ENCODE measurements around the gene SLC25A4.

The SLC25A4 gene

GRCh38 chr4:185145572-185145971 lies 2.5 kb downstream of the SLC25A4 start (continued):
- TF ChIP-seq PRDM2 (tag by site-specific recombination; IDR thresholded peaks at IDR 0.05; ENCODE audit: borderline replicate concordance) (no peak), ZFP69B (tag by site-specific recombination; IDR thresholded peaks at IDR 0.05) (no peak), ZNF76 (tag by site-specific recombination; IDR thresholded peaks at IDR 0.05; ENCODE audit: borderline replicate concordance, low read depth) (no peak), ZNF837 (tag by site-specific recombination; IDR thresholded peaks at IDR 0.05) (no peak), ZEB2 (tag by site-specific recombination; IDR thresholded peaks at IDR 0.05) (no peak), KLF17 (tag by site-specific recombination; IDR thresholded peaks at IDR 0.05) (no peak), ZNF416 (tag by site-specific recombination; IDR thresholded peaks at IDR 0.05) (no peak), ZNF266 (tag by site-specific recombination; IDR thresholded peaks at IDR 0.05; ENCODE audit: low read depth) (no peak)

- TF ChIP-seq ELK4 (IDR thresholded peaks at IDR 0.05; ENCODE audit: borderline replicate concordance, low read depth, low read length) (no peak), ZNF202 (tag by site-specific recombination; IDR thresholded peaks at IDR 0.05; ENCODE audit: borderline replicate concordance) (no peak), FEZF1 (tag by site-specific recombination; IDR thresholded peaks at IDR 0.05) (no peak), SCRT2 (tag by site-specific recombination; IDR thresholded peaks at IDR 0.05) (no peak), SP7 (tag by site-specific recombination; IDR thresholded peaks at IDR 0.05) (no peak), KLF17 (tag by site-specific recombination; IDR thresholded peaks at IDR 0.05) (no peak), ZNF449 (tag by site-specific recombination; IDR thresholded peaks at IDR 0.05) (no peak), ZNF423 (tag by site-specific recombination; IDR thresholded peaks at IDR 0.05) (no peak), ZBTB10 (tag by site-specific recombination; IDR thresholded peaks at IDR 0.05) (no peak), ZNF133 (tag by site-specific recombination; IDR thresholded peaks at IDR 0.05) (no peak), HOXA7 (CRISPR knock-in tag; IDR thresholded peaks at IDR 0.05; ENCODE audit: borderline replicate concordance) (no peak), ZFP37 (tag by site-specific recombination; IDR thresholded peaks at IDR 0.05) (no peak), MEIS1 (CRISPR knock-in tag; IDR thresholded peaks at IDR 0.05; ENCODE audit: borderline replicate concordance) (no peak), ZNF549 (tag by site-specific recombination; IDR thresholded peaks at IDR 0.05) (no peak)
- ChIA-PET CTCF (interaction anchor here (0.5 kb wide), 1 partner anchor 988 kb away, joined by 4 read pairs; no protein-coding TSS in a partner anchor), POLR2A (no interaction called here)
Observed at GRCh38 chr4:185149392-185149791, 6.3 kb downstream of the SLC25A4 start.

More at GRCh38 chr4:185149392-185149791, 6.3 kb downstream of the SLC25A4 start:
- H3K27ac ChIP-seq (ENCODE audit: extremely low read depth, low read depth, low read length) = no peak overlapping the region
- no peaks in the 10 kb centered on the region for H3K4me1 ChIP-seq (ENCODE audit: control insufficient read depth, insufficient read depth, low read length)
- peaks cover 0 to 47% of the 10 kb centered on the region in 2 experiments; a peak in 2 of 3 replicates for H3K36me3 ChIP-seq (ENCODE audit: control insufficient read depth in 2 of 2, insufficient read depth in 1 of 2, low read length in 2 of 2)
- H3K9me3 ChIP-seq (ENCODE audit: control insufficient read depth, insufficient read depth, low read depth, low read length) = no peaks in the 10 kb centered on the region
- no peak overlapping the region for H3K4me3 ChIP-seq (ENCODE audit: low read depth, low read length)
